Testis (tissue), 2 donors: ENCODE measurements around the gene HSPBP1.

ENCODE experiments used
- CTCF ChIP-seq, 3 experiments: fragments of 450-650 bp in 2 of 3; fragments of 200-600 bp in 1 of 3; sonication (generic) in 1 of 3; IDR thresholded peaks; one replicate each; pipeline ENCODE4 v1.5.1; 2016 to 2019; ENCODE audit warnings: antibody characterized with exemption in 3 of 3, mild to moderate bottlenecking in 2 of 3, moderate library complexity in 1 of 3
- POLR2A ChIP-seq: fragments of 450-650 bp; IDR thresholded peaks from one replicate; pipeline ENCODE4 v1.6.1; 2017; ENCODE audit warnings: antibody characterized with exemption, mild to moderate bottlenecking, moderate library complexity

GRCh38 chr19:55285229-55285890 lies 5.5 kb upstream of the HSPBP1 start:
- TF ChIP-seq CTCF (IDR thresholded peaks at IDR 0.05) (no peak), POLR2A (no peak)
